NT2/D1 (cell line): ENCODE results near the gene MLH3.

Experiments used
- DNase-seq: peaks from one replicate; pipeline ENCODE4 v3.0.0-alpha.2; 2011; ENCODE audit warnings: low read depth, low spot score
- H3K27me3 ChIP-seq: 2 replicates; pipeline ENCODE4 v1.6.0; 2011; ENCODE audit warnings: mild to moderate bottlenecking; ENCODE audit not compliant: insufficient read length, insufficient read depth
- H3K36me3 ChIP-seq: 2 replicates; pipeline ENCODE4 v1.6.1; 2011; ENCODE audit warnings: mild to moderate bottlenecking, low read length, mixed read lengths; ENCODE audit not compliant: insufficient read depth, insufficient read length
- H3K4me1 ChIP-seq: 2 replicates; pipeline ENCODE4 v1.5.1; 2011; ENCODE audit not compliant: insufficient read depth, insufficient read length
- H3K4me3 ChIP-seq: 2 replicates; pipeline ENCODE4 v1.5.1; 2011; ENCODE audit warnings: low read depth; ENCODE audit not compliant: insufficient read length
- H3K9ac ChIP-seq: 2 replicates; pipeline ENCODE4 v1.6.0; 2011; ENCODE audit warnings: low read depth; ENCODE audit not compliant: insufficient read length
- H3K9me3 ChIP-seq: 2 replicates; pipeline ENCODE4 v1.5.1; 2011; ENCODE audit warnings: mild to moderate bottlenecking, low read length; ENCODE audit not compliant: insufficient read depth
- SUZ12 ChIP-seq: IDR thresholded peaks from 2 replicates; pipeline ENCODE4 v1.6.1; 2011; ENCODE audit not compliant: insufficient read length, insufficient read depth; ENCODE audit errors: extremely low read depth
- YY1 ChIP-seq: IDR thresholded peaks from 2 replicates; pipeline ENCODE4 v1.6.1; 2011; ENCODE audit not compliant: insufficient read length, insufficient read depth
- ZNF274 ChIP-seq: IDR thresholded peaks from 2 replicates; pipeline ENCODE4 v1.6.1; 2011; ENCODE audit warnings: mild to moderate bottlenecking, low read depth, low read length

Gene MLH3

DNA sequence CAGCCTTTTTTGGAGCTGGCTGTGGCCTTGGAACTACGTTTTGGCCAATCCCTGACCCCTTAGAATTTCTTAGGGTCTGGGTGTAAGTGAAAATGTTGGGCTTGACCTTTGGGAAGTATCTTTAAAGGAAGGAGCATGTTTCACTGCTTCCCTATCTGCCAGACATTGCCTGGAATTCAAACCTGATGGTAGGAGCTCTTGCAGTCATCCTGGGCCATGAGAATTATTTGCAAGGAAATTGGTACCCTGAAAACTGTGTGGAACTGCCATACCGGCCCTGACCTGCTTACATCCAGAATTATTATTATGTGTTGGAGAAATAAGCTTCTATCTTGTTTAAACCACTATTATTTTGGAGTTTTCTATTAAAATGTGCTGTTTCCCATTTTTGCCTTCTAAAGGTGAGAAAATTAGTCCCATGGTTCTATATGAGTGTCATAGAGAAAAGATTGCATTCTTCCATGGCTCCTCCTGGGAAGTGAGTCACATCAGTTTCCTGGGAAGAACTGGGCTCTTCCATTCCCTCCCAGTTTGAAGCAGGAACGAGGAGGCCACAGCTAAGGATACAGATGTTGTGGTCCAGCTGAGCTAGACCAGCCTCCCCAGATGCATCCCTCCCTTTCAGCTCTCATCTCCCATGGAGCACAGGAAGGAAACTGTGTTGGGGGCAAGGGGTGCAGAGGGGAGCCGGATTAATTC lies 86.3 kb downstream of the MLH3 start:
- H3K4me3 ChIP-seq = no peak overlapping the region
- no peak overlapping the region for H3K9ac ChIP-seq
- H3K4me1 ChIP-seq = no peaks in the 10 kb centered on the region
- TF ChIP-seq ZNF274 (no peak), YY1 (no peak), SUZ12 (no peak)
- no peak for DNase-seq
- H3K36me3 ChIP-seq = no peaks in the 10 kb centered on the region
- no peaks in the 10 kb centered on the region for H3K9me3 ChIP-seq
- no peaks in the 10 kb centered on the region for H3K27me3 ChIP-seq
